GM12878 (cell line): ENCODE measurements around the gene GMIP.

ENCODE experiments used
- CHD4 ChIP-seq: fragments of 200-600 bp; sonication (generic); IDR thresholded peaks from 2 replicates; pipeline ENCODE4 v1.6.1; 2016; ENCODE audit warnings: mild to moderate bottlenecking
- CREM ChIP-seq: IDR thresholded peaks from 2 replicates; pipeline ENCODE4 v1.6.1; 2014; ENCODE audit warnings: antibody characterized with exemption, low read depth
- EP300 ChIP-seq, 2 experiments: fragments of 150-350 bp in 1 of 2; IDR thresholded peaks; 2 replicates each; pipeline ENCODE4 v1.6.1; 2011 to 2012; ENCODE audit warnings: low read depth in 2 of 2, low read length in 2 of 2, borderline replicate concordance in 1 of 2, improper control_type of control experiment in 1 of 2, inconsistent platforms in 1 of 2; ENCODE audit not compliant: control insufficient read depth in 1 of 2
- EZH2 ChIP-seq: IDR thresholded peaks from 2 replicates; pipeline ENCODE4 v1.6.1; 2012; ENCODE audit warnings: low read depth, mild to moderate bottlenecking, control low read depth, inconsistent platforms, low read length, borderline replicate concordance; ENCODE audit not compliant: control insufficient read depth
- NRF1 ChIP-seq: conservative IDR thresholded peaks from 2 replicates; pipeline ENCODE4 v1.6.1; 2011; ENCODE audit warnings: mild to moderate bottlenecking, low read depth, low read length, improper control_type of control experiment
- PAX5 ChIP-seq: IDR thresholded peaks from 2 replicates; pipeline ENCODE4 v1.6.1; 2011; ENCODE audit warnings: low read depth, low read length, borderline replicate concordance
- ZNF384 ChIP-seq: IDR thresholded peaks from 2 replicates; pipeline ENCODE4 v1.6.1; 2012; ENCODE audit warnings: low read depth, mild to moderate bottlenecking, low read length, improper control_type of control experiment, borderline replicate concordance
- TF ChIP-seq, protein P1 (sequence below): fragments of 450-650 bp; IDR thresholded peaks from 2 replicates; pipeline ENCODE4 v1.6.1; 2014; ENCODE audit warnings: mild to moderate bottlenecking
- TF ChIP-seq, protein P2 (sequence below), 3 experiments: IDR thresholded peaks in 2 of 3; conservative IDR thresholded peaks in 1 of 3; 2 replicates each; pipeline ENCODE4 v1.5.1; 2011; ENCODE audit warnings: low read depth in 3 of 3, low read length in 3 of 3, mild to moderate bottlenecking in 3 of 3, control low read depth in 2 of 3, moderate library complexity in 2 of 3, inconsistent platforms in 1 of 3, mixed read lengths in 1 of 3; ENCODE audit not compliant: control insufficient read depth in 2 of 3, insufficient read depth in 1 of 3; ENCODE audit errors: extremely low read depth in 1 of 3

DNA sequence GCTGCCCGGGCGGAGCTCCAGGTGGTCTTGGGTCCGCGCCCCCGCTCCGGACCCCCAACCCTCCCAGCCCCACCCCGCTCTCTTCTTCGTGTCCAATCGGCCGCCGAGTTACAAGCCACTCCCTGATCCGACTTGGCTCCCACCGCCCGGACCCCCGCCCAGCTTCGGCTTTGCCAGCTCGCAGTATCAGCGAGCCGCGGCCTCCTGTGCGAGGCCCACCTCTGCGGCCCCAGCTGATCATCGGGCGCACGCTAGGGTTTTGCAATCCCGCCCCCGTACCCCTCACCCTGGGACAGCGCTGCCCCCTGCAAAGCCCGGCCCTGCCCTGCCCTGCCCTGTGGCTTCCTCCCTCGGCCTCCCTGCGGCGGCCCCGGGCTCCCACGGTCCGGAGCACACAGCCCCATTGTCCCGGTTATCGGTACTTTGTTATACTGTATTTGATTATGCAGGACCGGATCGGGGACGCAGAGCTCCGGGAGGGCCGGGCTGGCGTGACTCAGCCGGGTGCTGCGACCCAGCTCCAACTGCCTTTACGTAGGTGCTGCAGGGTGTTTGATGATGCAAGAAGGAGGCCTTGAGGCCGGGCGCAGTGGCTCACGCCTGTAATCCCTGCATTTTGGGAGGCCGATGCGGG lies 14.8 kb downstream of the GMIP start:
- TF ChIP-seq PAX5 (0 out of 2 replicates have a peak, but pooled peaks have one; percentile 1), CHD4 (no peak), EZH2 (no peak), NRF1 (no peak), CREM (no peak), EP300 (IDR thresholded peaks at IDR 0.05; ENCODE audit: borderline replicate concordance in 1 of 2, control insufficient read depth in 1 of 2, low read depth in 2 of 2, low read length in 2 of 2) (no peak), ZNF384 (no peak)
- TF ChIP-seq, protein P1, sequence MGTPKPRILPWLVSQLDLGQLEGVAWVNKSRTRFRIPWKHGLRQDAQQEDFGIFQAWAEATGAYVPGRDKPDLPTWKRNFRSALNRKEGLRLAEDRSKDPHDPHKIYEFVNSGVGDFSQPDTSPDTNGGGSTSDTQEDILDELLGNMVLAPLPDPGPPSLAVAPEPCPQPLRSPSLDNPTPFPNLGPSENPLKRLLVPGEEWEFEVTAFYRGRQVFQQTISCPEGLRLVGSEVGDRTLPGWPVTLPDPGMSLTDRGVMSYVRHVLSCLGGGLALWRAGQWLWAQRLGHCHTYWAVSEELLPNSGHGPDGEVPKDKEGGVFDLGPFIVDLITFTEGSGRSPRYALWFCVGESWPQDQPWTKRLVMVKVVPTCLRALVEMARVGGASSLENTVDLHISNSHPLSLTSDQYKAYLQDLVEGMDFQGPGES, result no peak
- TF ChIP-seq, protein P2, sequence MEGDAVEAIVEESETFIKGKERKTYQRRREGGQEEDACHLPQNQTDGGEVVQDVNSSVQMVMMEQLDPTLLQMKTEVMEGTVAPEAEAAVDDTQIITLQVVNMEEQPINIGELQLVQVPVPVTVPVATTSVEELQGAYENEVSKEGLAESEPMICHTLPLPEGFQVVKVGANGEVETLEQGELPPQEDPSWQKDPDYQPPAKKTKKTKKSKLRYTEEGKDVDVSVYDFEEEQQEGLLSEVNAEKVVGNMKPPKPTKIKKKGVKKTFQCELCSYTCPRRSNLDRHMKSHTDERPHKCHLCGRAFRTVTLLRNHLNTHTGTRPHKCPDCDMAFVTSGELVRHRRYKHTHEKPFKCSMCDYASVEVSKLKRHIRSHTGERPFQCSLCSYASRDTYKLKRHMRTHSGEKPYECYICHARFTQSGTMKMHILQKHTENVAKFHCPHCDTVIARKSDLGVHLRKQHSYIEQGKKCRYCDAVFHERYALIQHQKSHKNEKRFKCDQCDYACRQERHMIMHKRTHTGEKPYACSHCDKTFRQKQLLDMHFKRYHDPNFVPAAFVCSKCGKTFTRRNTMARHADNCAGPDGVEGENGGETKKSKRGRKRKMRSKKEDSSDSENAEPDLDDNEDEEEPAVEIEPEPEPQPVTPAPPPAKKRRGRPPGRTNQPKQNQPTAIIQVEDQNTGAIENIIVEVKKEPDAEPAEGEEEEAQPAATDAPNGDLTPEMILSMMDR (IDR thresholded peaks at IDR 0.05 in 2 of 3, conservative IDR thresholded peaks at IDR 0.05 in 1 of 3; ENCODE audit: control insufficient read depth in 2 of 3, extremely low read depth in 1 of 3, insufficient read depth in 1 of 3, low read depth in 3 of 3, low read length in 3 of 3), result no peak
